HG03175 (cell line): Measurements from ENCODE around the gene NUDT13.

ENCODE experiments used
- ATAC-seq: cut with Tn5 transposase; IDR thresholded peaks from one replicate; pipeline ENCODE4 v1.9.1; 2021; ENCODE audit warnings: mild to moderate bottlenecking, moderate library complexity; ENCODE audit not compliant: unreplicated experiment

Gene NUDT13

GRCh38 chr10:73110345-73110849 is at the start of gene NUDT13:
NUDT13 (plus strand) TSS chr10:73110455; CDS start chr10:73114366, 3,911 bp downstream.
- no peak for ATAC-seq

GRCh38 chr10:73060738-73061635 is 49.3 kb upstream of the NUDT13 start:
- no peak for ATAC-seq

GRCh38 chr10:73061743-73062142 is 48.5 kb upstream of the NUDT13 start:
- ATAC-seq: no peak

- no peak for ATAC-seq
These were observed 44.8 kb upstream of the NUDT13 start for GRCh38 chr10:73065441-73065840.

GRCh38 chr10:73073627-73074026 is 36.6 kb upstream of the NUDT13 start:
- ATAC-seq: no peak

- no peak for ATAC-seq
These were observed 34.4 kb upstream of the NUDT13 start for GRCh38 chr10:73075829-73076228.

GRCh38 chr10:73076360-73077183 is 33.7 kb upstream of the NUDT13 start:
- no peak for ATAC-seq

GRCh38 chr10:73079779-73080541 is 30.3 kb upstream of the NUDT13 start:
- ATAC-seq: peak; percentile 84

GRCh38 chr10:73083221-73083620 is 27.0 kb upstream of the NUDT13 start:
- no peak for ATAC-seq

GRCh38 chr10:73084209-73084608 is 26.0 kb upstream of the NUDT13 start:
- no peak for ATAC-seq

GRCh38 chr10:73086816-73087215 is 23.4 kb upstream of the NUDT13 start:
- ATAC-seq: no peak

GRCh38 chr10:73088304-73088703 is 22.0 kb upstream of the NUDT13 start:
- no peak for ATAC-seq

- no peak for ATAC-seq
These were observed 17.4 kb upstream of the NUDT13 start for GRCh38 chr10:73092830-73093229.

- ATAC-seq: no peak
These were observed 16.1 kb upstream of the NUDT13 start for GRCh38 chr10:73093922-73094850.

- ATAC-seq: no peak
These were observed 15.2 kb upstream of the NUDT13 start for GRCh38 chr10:73094986-73095480.

GRCh38 chr10:73095481-73096021 is 14.7 kb upstream of the NUDT13 start:
- no peak for ATAC-seq

- peak; percentile 31 for ATAC-seq
These were observed 14.2 kb upstream of the NUDT13 start for GRCh38 chr10:73096041-73096448.

- peak; percentile 89 for ATAC-seq
These were observed 13.6 kb upstream of the NUDT13 start, which contains the start of gene P4HA1 for GRCh38 chr10:73096449-73097304. P4HA1 (minus strand) TSS chr10:73096866; CDS start chr10:73074883, 21,983 bp downstream.
